GM23338 (cell line): ENCODE measurements around the gene S1PR1. TPM values are rescaled to one million over a fixed set of nuclear protein-coding genes. Genes with fewer than 3 reads are reported as not detected.
"Not testable (repeated sequence)": the region's sequence is repeated elsewhere in the genome, so short reads cannot be mapped to it uniquely, and the experiment has no call there.

Experiments used
- ATAC-seq: fragments of 200-7000 bp; cut with Tn5 transposase; 3 replicates; pipeline ENCODE4 v1.9.1; 2020
- DNase-seq: peaks from one replicate; pipeline ENCODE4 v3.0.0-alpha.2; 2015; ENCODE audit warnings: low spot score
- H2AFZ ChIP-seq: fragments of 200-600 bp; sonication (generic); 2 replicates; pipeline ENCODE4 v1.8.0; 2016; ENCODE audit warnings: antibody characterized with exemption, mild to moderate bottlenecking, moderate library complexity
- H3F3A ChIP-seq: fragments of 200-600 bp; sonication (generic); replicated peaks from 2 replicates; pipeline ENCODE4 v1.8.0; 2017; ENCODE audit warnings: antibody characterized with exemption, mixed run types, low read depth
- H3K27ac ChIP-seq: fragments of 200-600 bp; sonication (generic); 2 replicates; pipeline ENCODE4 v1.6.1; 2016; ENCODE audit warnings: low read depth
- H3K27me3 ChIP-seq: fragments of 200-600 bp; sonication (generic); 2 replicates; pipeline ENCODE4 v1.8.0; 2016; ENCODE audit warnings: mild to moderate bottlenecking, mixed run types, moderate library complexity; ENCODE audit not compliant: insufficient read depth
- H3K36me3 ChIP-seq: fragments of 200-600 bp; sonication (generic); 2 replicates; pipeline ENCODE4 v1.8.0; 2016; ENCODE audit warnings: mild to moderate bottlenecking; ENCODE audit not compliant: insufficient read depth
- H3K4me1 ChIP-seq: fragments of 200-600 bp; sonication (generic); 2 replicates; pipeline ENCODE4 v1.8.0; 2016; ENCODE audit warnings: mild to moderate bottlenecking, moderate library complexity; ENCODE audit not compliant: insufficient read depth
- H3K4me2 ChIP-seq: fragments of 200-600 bp; sonication (generic); 2 replicates; pipeline ENCODE4 v1.7.1; 2017; ENCODE audit warnings: mixed run types
- H3K4me3 ChIP-seq: fragments of 200-600 bp; sonication (generic); 2 replicates; pipeline ENCODE4 v1.6.1; 2016; ENCODE audit warnings: mixed run types
- H3K79me2 ChIP-seq: fragments of 200-600 bp; sonication (generic); replicated peaks from 2 replicates; pipeline ENCODE4 v1.8.0; 2017; ENCODE audit warnings: mild to moderate bottlenecking; ENCODE audit not compliant: insufficient read depth
- H3K9me2 ChIP-seq: fragments of 200-600 bp; sonication (generic); 2 replicates; pipeline ENCODE4 v1.8.0; 2017; ENCODE audit not compliant: insufficient read depth
- H4K20me1 ChIP-seq: fragments of 200-600 bp; sonication (generic); replicated peaks from 2 replicates; pipeline ENCODE4 v1.8.0; 2017; ENCODE audit warnings: mild to moderate bottlenecking; ENCODE audit not compliant: insufficient read depth
- H3K27ac Mint-ChIP-seq: 2 replicates; pipeline ENCODE4 v1.8.0; 2020; ENCODE audit warnings: inconsistent platforms, mild to moderate bottlenecking, moderate library complexity, mixed read lengths
- H3K27me3 Mint-ChIP-seq: 3 replicates; pipeline ENCODE4 v1.8.0; 2022; ENCODE audit warnings: low read depth, mild to moderate bottlenecking, moderate library complexity, mixed read lengths, inconsistent platforms; ENCODE audit not compliant: insufficient read depth, poor library complexity
- H3K36me3 Mint-ChIP-seq: 3 replicates; pipeline ENCODE4 v1.8.0; 2021; ENCODE audit warnings: low read depth, mild to moderate bottlenecking, inconsistent platforms, moderate library complexity, mixed read lengths
- H3K4me1 Mint-ChIP-seq: 3 replicates; pipeline ENCODE4 v1.8.0; 2020; ENCODE audit warnings: mild to moderate bottlenecking, inconsistent platforms, mixed read lengths
- H3K4me3 Mint-ChIP-seq: 3 replicates; pipeline ENCODE4 v1.8.0; 2021; ENCODE audit warnings: moderate library complexity, mild to moderate bottlenecking, inconsistent platforms, mixed read lengths
- H3K9me3 Mint-ChIP-seq: 3 replicates; pipeline ENCODE4 v1.8.0; 2020; ENCODE audit warnings: moderate library complexity, mild to moderate bottlenecking, inconsistent platforms, mixed read lengths
- CREB1 ChIP-seq: fragments of 250-450 bp; sonication (Bioruptor Pico); IDR thresholded peaks from 2 replicates; pipeline ENCODE4 v1.5.0; 2020; ENCODE audit warnings: low read depth, mild to moderate bottlenecking, moderate library complexity
- CTCF ChIP-seq, 2 experiments: fragments of 200-600 bp in 1 of 2; sonication (generic) in 1 of 2; conservative IDR thresholded peaks; 2 replicates each; pipeline versions ENCODE4 v1.5.1 to v1.6.1; 2016 to 2017; ENCODE audit warnings: antibody characterized with exemption in 2 of 2, low read depth in 2 of 2, mild to moderate bottlenecking in 2 of 2, moderate library complexity in 1 of 2
- EZH2 ChIP-seq: fragments of 200-600 bp; sonication (generic); IDR thresholded peaks from one replicate; pipeline ENCODE4 v1.8.0; 2017; ENCODE audit warnings: antibody characterized with exemption, mild to moderate bottlenecking, low read depth; ENCODE audit not compliant: unreplicated experiment
- EZH2phosphoT487 ChIP-seq: fragments of 200-600 bp; sonication (generic); IDR thresholded peaks from one replicate; pipeline ENCODE4 v1.8.1; 2018; ENCODE audit warnings: antibody characterized with exemption; ENCODE audit not compliant: unreplicated experiment
- JUNB ChIP-seq: IDR thresholded peaks from one replicate; pipeline ENCODE4 v1.6.1; 2016; ENCODE audit warnings: antibody characterized with exemption; ENCODE audit not compliant: unreplicated experiment
- NANOG ChIP-seq: IDR thresholded peaks from 2 replicates; pipeline ENCODE4 v1.6.1; 2016; ENCODE audit warnings: antibody characterized with exemption, borderline replicate concordance
- POLR2AphosphoS5 ChIP-seq: IDR thresholded peaks from 2 replicates; pipeline ENCODE4 v1.6.1; 2016; ENCODE audit warnings: antibody characterized with exemption, low read depth
- REST ChIP-seq: IDR thresholded peaks from one replicate; pipeline ENCODE4 v1.6.1; 2018; ENCODE audit warnings: antibody characterized with exemption; ENCODE audit not compliant: unreplicated experiment
- STAT1 ChIP-seq: IDR thresholded peaks from one replicate; pipeline ENCODE4 v1.6.1; 2016; ENCODE audit warnings: antibody characterized with exemption; ENCODE audit not compliant: unreplicated experiment
- ZNF114 ChIP-seq: fragments of 250-450 bp; sonication (Bioruptor Pico); IDR thresholded peaks from 2 replicates; pipeline ENCODE4 v1.5.0; 2020; ENCODE audit warnings: mild to moderate bottlenecking, moderate library complexity
- ZNF331 ChIP-seq: fragments of 250-450 bp; sonication (Bioruptor Pico); IDR thresholded peaks from 2 replicates; pipeline ENCODE4 v1.5.0; 2020; ENCODE audit warnings: low read depth, mild to moderate bottlenecking, moderate library complexity
- polyA plus RNA-seq: library from polyadenylated mRNA; unstranded; fragments of >200 nt; fragmentation: Nextera tagmentation; extraction: Ambion mirVana; gene quantifications from 2 replicates; pipeline ENCODE4 v1.2.1, GENCODE V29; 2016
- total RNA-seq: library from RNA; depleted of rRNA; stranded (reverse); fragments of >200 nt; shearing (Covaris generic); gene quantifications from 2 replicates; pipeline ENCODE4 v1.2.3, GENCODE V29; 2014

S1PR1 gene
- total and polyA plus RNA-seq, 2 experiments from 2014 or later: 2.6 to 4.1 TPM

DNA sequence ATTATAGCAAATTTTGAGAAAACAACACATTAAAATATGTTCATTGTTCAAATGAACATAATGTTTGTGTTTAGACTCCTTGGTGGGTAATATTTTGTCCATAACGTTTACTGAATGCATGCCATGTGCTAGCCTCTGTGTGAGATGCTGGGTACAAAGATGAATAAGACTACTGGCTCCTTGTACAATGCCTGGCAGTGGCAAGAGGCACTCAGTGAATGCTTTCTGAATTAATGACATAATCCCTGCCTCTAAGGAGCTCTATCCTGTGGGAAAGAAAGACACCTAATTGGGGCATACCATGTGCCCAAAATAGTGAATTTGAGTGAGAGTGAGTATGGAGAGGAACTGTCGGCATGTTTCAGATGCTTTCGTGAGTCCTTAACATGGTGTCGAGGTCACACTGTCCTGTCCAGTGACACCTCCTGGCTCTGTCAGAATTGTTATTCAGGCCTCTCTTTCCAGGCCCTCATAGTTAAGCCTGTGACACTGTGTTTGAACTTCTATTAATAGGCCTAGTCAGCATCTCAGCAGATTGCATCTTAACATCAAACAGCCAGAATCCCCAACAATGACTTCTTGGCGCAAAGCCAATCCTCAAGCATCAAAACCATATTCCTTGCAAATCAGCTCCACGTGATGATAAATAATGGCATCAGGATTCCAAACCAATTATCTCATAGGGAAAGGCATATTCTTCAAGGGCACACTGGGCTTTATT lies 32.8 kb upstream of the S1PR1 start:
- Histone ChIP-seq H3K4me1 (peaks cover 4% of the 10 kb centered on the region; the same call in 1 of the 2 replicates), H3K79me2 (no peaks in the 10 kb centered on the region), H3K27me3 (no peaks in the 10 kb centered on the region), H2AFZ (no peak overlapping the region), H3F3A (no peaks in the 10 kb centered on the region), H3K27ac (no peak overlapping the region), H3K4me2 (no peak overlapping the region), H3K36me3 (no peaks in the 10 kb centered on the region), H3K4me3 (no peak overlapping the region), H3K9me2 (no peaks in the 10 kb centered on the region), H4K20me1 (no peaks in the 10 kb centered on the region)
- no peak overlapping the region for H3K4me3 Mint-ChIP-seq
- TF ChIP-seq REST: no peak
- no peak for TF ChIP-seq CREB1 (CRISPR knock-in tag)
- no peak for TF ChIP-seq EZH2
- TF ChIP-seq EZH2phosphoT487: no peak
- peaks cover 3% of the 10 kb centered on the region for H3K27me3 Mint-ChIP-seq
- peaks cover 5% of the 10 kb centered on the region; the same call in 2 of the 3 replicates for H3K4me1 Mint-ChIP-seq
- H3K36me3 Mint-ChIP-seq: no peaks in the 10 kb centered on the region
- ATAC-seq (no peak), DNase-seq (no peak)
- no peaks in the 10 kb centered on the region for H3K9me3 Mint-ChIP-seq
- no peak overlapping the region for H3K27ac Mint-ChIP-seq

DNA sequence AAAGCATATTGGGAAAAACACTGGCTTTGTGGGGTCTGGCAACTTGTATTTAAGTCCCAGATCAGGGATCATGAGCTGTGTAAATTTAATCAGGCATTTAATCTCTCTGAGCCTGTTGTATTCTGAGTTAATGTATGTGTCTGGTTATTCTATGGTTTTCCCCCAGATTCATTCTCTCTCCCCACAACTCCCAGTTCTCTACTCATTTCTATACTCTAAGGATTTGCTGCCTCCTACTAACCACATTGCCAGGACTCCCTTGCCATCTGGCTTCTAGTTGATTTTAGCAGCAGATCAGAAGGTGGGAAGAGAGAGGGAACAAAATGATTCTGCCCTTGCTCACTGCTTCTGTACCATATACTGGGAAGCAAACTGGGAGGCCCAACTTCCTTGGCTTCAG lies 31.4 kb upstream of the S1PR1 start:
- Histone ChIP-seq H3F3A (no peaks in the 10 kb centered on the region), H4K20me1 (no peaks in the 10 kb centered on the region), H3K4me3 (no peak overlapping the region), H3K9me2 (no peaks in the 10 kb centered on the region), H3K27ac (no peak overlapping the region), H2AFZ (no peak overlapping the region; the same call in 1 of the 2 replicates), H3K36me3 (no peaks in the 10 kb centered on the region), H3K4me2 (no peak overlapping the region), H3K27me3 (no peaks in the 10 kb centered on the region), H3K79me2 (no peaks in the 10 kb centered on the region), H3K4me1 (no peaks in the 10 kb centered on the region)
- DNase-seq (no peak), ATAC-seq (no peak)
- no peaks in the 10 kb centered on the region for H3K36me3 Mint-ChIP-seq
- H3K27me3 Mint-ChIP-seq: no peaks in the 10 kb centered on the region
- no peak overlapping the region for H3K4me3 Mint-ChIP-seq
- no peak for TF ChIP-seq CTCF (conservative IDR thresholded peaks at IDR 0.05; ENCODE audit: low read depth in 2 of 2)
- no peak for TF ChIP-seq NANOG
- no peak for TF ChIP-seq ZNF331 (CRISPR knock-in tag)
- TF ChIP-seq ZNF114 (CRISPR knock-in tag): no peak
- TF ChIP-seq POLR2AphosphoS5: no peak
- no peak for TF ChIP-seq EZH2
- no peak for TF ChIP-seq STAT1
- no peak for TF ChIP-seq JUNB
- TF ChIP-seq CREB1 (CRISPR knock-in tag): no peak
- TF ChIP-seq REST: no peak
- TF ChIP-seq EZH2phosphoT487: no peak
- H3K9me3 Mint-ChIP-seq: no peaks in the 10 kb centered on the region
- peaks cover 2% of the 10 kb centered on the region; the same call in 2 of the 3 replicates for H3K4me1 Mint-ChIP-seq
- no peak overlapping the region for H3K27ac Mint-ChIP-seq

- H3K79me2 ChIP-seq, H3K4me2 ChIP-seq, H4K20me1 ChIP-seq, H3K27me3 ChIP-seq, H3K27me3 Mint-ChIP-seq, H3K4me3 Mint-ChIP-seq, H3K9me3 Mint-ChIP-seq, H3K4me1 Mint-ChIP-seq, DNase-seq, H3K4me3 ChIP-seq, H3K27ac Mint-ChIP-seq, H3K36me3 ChIP-seq, H3K27ac ChIP-seq, H2AFZ ChIP-seq, H3K4me1 ChIP-seq, ATAC-seq, H3K9me2 ChIP-seq, H3K36me3 Mint-ChIP-seq, H3F3A ChIP-seq: not testable (repeated sequence)
These were observed 30.7 kb upstream of the S1PR1 start for GRCh38 chr1:101206139-101206538.
